HepG2 (cell line): ENCODE results near the gene PEAK3. TPM values are rescaled to one million over a fixed set of nuclear protein-coding genes. Genes with fewer than 3 reads are reported as not detected.

Source experiments
- ATAC-seq: fragments of 200-7000 bp; cut with Tn5 transposase; 3 replicates; pipeline ENCODE4 v1.9.1; 2020; ENCODE audit warnings: mild to moderate bottlenecking, moderate library complexity
- BruUV-seq: library from RNA; stranded (reverse); fragments of 400-500 nt; replicated peaks from 2 replicates; lab custom pipeline; 2021; lab: Mats Ljungman, UMichigan
- CTCF ChIA-PET: fragments of 300-600 bp; formaldehyde crosslinking; extraction: SDS; loops from one replicate; lab custom pipeline; 2021; ENCODE audit warnings: low total read pairs, inconsistent platforms, low intra/inter-chr PET ratio; lab: Yijun Ruan, JAX
- POLR2A ChIA-PET: fragments of 350-600 bp; sonication (Branson Sonifier 250); formaldehyde crosslinking; loops from one replicate; lab custom pipeline; 2020; ENCODE audit warnings: antibody characterized with exemption, inconsistent platforms; lab: Yijun Ruan, JAX
- DNase-seq: peaks from one replicate; pipeline ENCODE4 v3.0.0-alpha.2; 2015; ENCODE audit warnings: low spot score
- FAIRE-seq: peaks from 3 replicates; lab custom pipeline; 2011; peaks lifted over from hg19 to GRCh38; lab: Jason Lieb, UNC
- H2AFZ ChIP-seq: one replicate; pipeline ENCODE4 v1.6.1; 2011; ENCODE audit warnings: low read length, inconsistent platforms
- H3K27ac ChIP-seq: fragments of 300-600 bp; 3 replicates; pipeline ENCODE4 v1.8.0; 2011; ENCODE audit warnings: mixed run types, mild to moderate bottlenecking, mixed read lengths, low read length, inconsistent platforms; ENCODE audit not compliant: insufficient read depth; ENCODE audit errors: extremely low read length
- H3K27me3 ChIP-seq, 2 experiments: fragments of 200-600 bp in 1 of 2; 2 replicates in 1 of 2; 3 replicates in 1 of 2; pipeline versions ENCODE4 v1.6.0 to v1.8.0; 2011; ENCODE audit warnings: low read length in 2 of 2, mild to moderate bottlenecking in 2 of 2, moderate library complexity in 2 of 2, inconsistent platforms in 1 of 2; ENCODE audit not compliant: insufficient read depth in 2 of 2, control insufficient read depth in 1 of 2
- H3K36me3 ChIP-seq, 2 experiments: fragments of 200-600 bp in 1 of 2; replicated peaks in 1 of 2; 2 replicates in 1 of 2; 3 replicates in 1 of 2; pipeline versions ENCODE4 v1.5.1 to v1.8.0; 2011; ENCODE audit warnings: low read length in 2 of 2, inconsistent platforms in 1 of 2; ENCODE audit not compliant: insufficient read depth in 2 of 2, control insufficient read depth in 1 of 2
- H3K4me1 ChIP-seq: 2 replicates; pipeline ENCODE4 v1.5.1; 2012; ENCODE audit warnings: low read length, inconsistent platforms; ENCODE audit not compliant: insufficient read depth
- H3K4me2 ChIP-seq: 2 replicates; pipeline ENCODE4 v1.6.0; 2011; ENCODE audit warnings: low read depth, low read length, inconsistent platforms
- H3K4me3 ChIP-seq, 3 experiments: fragments of 200-600 bp in 1 of 3; sonication (generic), shearing (Covaris generic) in 1 of 3; replicated peaks in 1 of 3; 2 replicates each; pipeline ENCODE4 v1.5.1; 2011 to 2016; ENCODE audit warnings: low read length in 3 of 3, inconsistent platforms in 2 of 3, low read depth in 2 of 3, mild to moderate bottlenecking in 2 of 3, control low read depth in 1 of 3, mixed read lengths in 1 of 3; ENCODE audit not compliant: insufficient read depth in 1 of 3
- H3K79me2 ChIP-seq: one replicate; pipeline ENCODE4 v1.6.1; 2011; ENCODE audit warnings: low read length, inconsistent platforms; ENCODE audit not compliant: insufficient read depth
- H3K9ac ChIP-seq: 2 replicates; pipeline ENCODE4 v1.6.0; 2011; ENCODE audit warnings: mild to moderate bottlenecking, low read depth, low read length, inconsistent platforms; ENCODE audit not compliant: insufficient read depth
- H3K9me3 ChIP-seq: 2 replicates; pipeline ENCODE4 v1.5.1; 2012; ENCODE audit warnings: mild to moderate bottlenecking, low read length
- H4K20me1 ChIP-seq: 2 replicates; pipeline ENCODE4 v1.6.0; 2011; ENCODE audit warnings: inconsistent platforms, mild to moderate bottlenecking, low read length, moderate library complexity; ENCODE audit not compliant: insufficient read depth
- DMTF1 ChIP-seq: sonication (generic); formaldehyde crosslinking; IDR thresholded peaks from 2 replicates; pipeline ENCODE4 v1.4.0; 2020; ENCODE audit warnings: mild to moderate bottlenecking, missing genetic modification reagents
- HCFC1 ChIP-seq: fragments of 150-350 bp; IDR thresholded peaks from 2 replicates; pipeline ENCODE4 v1.6.1; 2014; ENCODE audit warnings: low read depth, low read length
- MTA3 ChIP-seq: sonication (generic); formaldehyde crosslinking; IDR thresholded peaks from 2 replicates; pipeline ENCODE4 v1.4.0; 2020; ENCODE audit warnings: missing genetic modification reagents
- ZBTB33 ChIP-seq: sonication (generic); formaldehyde crosslinking; IDR thresholded peaks from 2 replicates; pipeline ENCODE4 v1.4.0; 2020; ENCODE audit warnings: missing genetic modification reagents
- ZNF235 ChIP-seq: sonication (generic); formaldehyde crosslinking; IDR thresholded peaks from 2 replicates; pipeline ENCODE4 v1.8.1; 2023; ENCODE audit warnings: mild to moderate bottlenecking, missing genetic modification reagents, borderline replicate concordance
- ZNF34 ChIP-seq: sonication (generic); formaldehyde crosslinking; IDR thresholded peaks from 2 replicates; pipeline ENCODE4 v1.4.0; 2020; ENCODE audit warnings: mild to moderate bottlenecking, missing genetic modification reagents, borderline replicate concordance
- WGBS: methylation state at CpG from one replicate; pipeline ENCODE4 v1.1.6; 2017; ENCODE audit warnings: low lambda C conversion rate; 5-methylcytosine and 5-hydroxymethylcytosine counted together
- in situ Hi-C: cut with HindIII; loops from 2 replicates; pipeline ENCODE4 v1.10.0; 2017; ENCODE audit warnings: low pct_unique_long_range_greater_than_20kb; ENCODE audit not compliant: extremely low pct_ligation_motif_present
- intact Hi-C: fragments of 100-400 bp; cut with micrococcal nuclease; formaldehyde crosslinking; loops from one replicate; pipeline ENCODE4 v1.10.0; 2022; ENCODE audit not compliant: unreplicated experiment
- polyA plus RNA-seq, 8 experiments: library from polyadenylated mRNA; depleted of rRNA in 3 of 8; stranded (reverse) in 7 of 8; unstranded in 1 of 8; fragments of >200 nt; fragmentation: Illumina TruSeq in 4 of 8; extraction: Trizol in 4 of 8; gene quantifications; 2 replicates each; pipeline versions ENCODE4 v1.2.1 to v1.2.3, GENCODE V29; 2011 to 2016; ENCODE audit warnings: low read depth in 4 of 8, missing spikeins in 1 of 8, mixed read lengths in 1 of 8; ENCODE audit not compliant: insufficient read depth in 1 of 8
- total RNA-seq, 5 experiments: library from RNA; depleted of rRNA; stranded (reverse); fragments of >200 nt; fragmentation: Illumina TruSeq; extraction: Trizol; gene quantifications; 2 replicates each; pipeline ENCODE4 v1.2.3, GENCODE V29; 2016; ENCODE audit warnings: low read depth in 1 of 5
- TF ChIP-seq, protein P1 (sequence below): sonication (generic); formaldehyde crosslinking; IDR thresholded peaks from 2 replicates; pipeline ENCODE4 v1.4.0; 2020; ENCODE audit warnings: missing genetic modification reagents; ENCODE audit errors: not compliant biosample characterization

Gene PEAK3
- total and polyA plus RNA-seq, 2 of the 13 experiments (the other 11 are each of a cell fraction or from before 2014, with no cell fraction given) = not detected

- ATAC-seq = no peak
- Histone ChIP-seq H3K4me3 (no peak within 1 kb of the TSS; a peak in 1 of 6 replicates), H3K27me3 (peaks cover 3 to 5% of the 10 kb centered on the region in 2 experiments; a peak in 3 of 5 replicates), H3K4me2 (peak within 1 kb of the TSS; percentile 27; the same call in 1 of the 2 replicates), H3K9ac (no peak within 1 kb of the TSS), H2AFZ (no peak within 1 kb of the TSS), H3K4me1 (peaks cover 47% of the 10 kb centered on the region), H4K20me1 (no peaks in the 10 kb centered on the region), H3K9me3 (no peaks in the 10 kb centered on the region), H3K79me2 (no peaks in the 10 kb centered on the region), H3K27ac (no peak within 1 kb of the TSS), H3K36me3 (no peaks in the 10 kb centered on the region)
- WGBS = 100% methylated on average over 1 of the region's 24 CpGs
- intact Hi-C loops = no loop called here
- in situ Hi-C loops = no loop called here
- no peak for DNase-seq
- FAIRE-seq = no peak
- ChIA-PET POLR2A (no interaction called here), CTCF (no interaction called here)
- BruUV-seq = no TSS peak
- TF ChIP-seq ZNF34 (CRISPR knock-in tag) (no peak), ZNF235 (CRISPR knock-in tag) (no peak), MTA3 (CRISPR knock-in tag) (no peak), DMTF1 (CRISPR knock-in tag) (no peak), HCFC1 (no peak), ZBTB33 (CRISPR knock-in tag) (peak; percentile 85)
- TF ChIP-seq, protein P1, sequence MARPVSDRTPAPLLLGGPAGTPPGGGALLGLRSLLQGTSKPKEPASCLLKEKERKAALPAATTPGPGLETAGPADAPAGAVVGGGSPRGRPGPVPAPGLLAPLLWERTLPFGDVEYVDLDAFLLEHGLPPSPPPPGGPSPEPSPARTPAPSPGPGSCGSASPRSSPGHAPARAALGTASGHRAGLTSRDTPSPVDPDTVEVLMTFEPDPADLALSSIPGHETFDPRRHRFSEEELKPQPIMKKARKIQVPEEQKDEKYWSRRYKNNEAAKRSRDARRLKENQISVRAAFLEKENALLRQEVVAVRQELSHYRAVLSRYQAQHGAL (CRISPR knock-in tag) = no peak
- TF ChIP-seq, all 625 proteins: peak for 1
Observed at GRCh38 chr19:2255982-2256685, 25.8 kb downstream of the PEAK3 start, which contains the start of gene JSRP1. JSRP1 (minus strand) TSS chr19:2256417; CDS start chr19:2255314, 1,103 bp downstream.
